Fibroblast of mammary gland (primary cell): ENCODE measurements around the gene RHEB.

Experiments used
- DNase-seq: peaks from one replicate; pipeline ENCODE4 v3.0.0-alpha.2; 2010; ENCODE audit warnings: low read depth
- H3K4me3 ChIP-seq: 2 replicates; pipeline ENCODE4 v1.5.1; 2011; ENCODE audit warnings: low read depth, mild to moderate bottlenecking, low read length, moderate library complexity; ENCODE audit not compliant: control insufficient read depth
- CTCF ChIP-seq: conservative IDR thresholded peaks from 2 replicates; pipeline ENCODE4 v1.5.1; 2011; ENCODE audit warnings: low read depth, low read length, inconsistent platforms; ENCODE audit not compliant: control insufficient read depth, insufficient read depth

RHEB gene

GRCh38 chr7:151549083-151549482, 29.4 kb upstream of the RHEB start:
- TF ChIP-seq CTCF, result no peak
- DNase-seq, result no peak
- H3K4me3 ChIP-seq, result no peak overlapping the region

GRCh38 chr7:151544183-151544582, 24.5 kb upstream of the RHEB start:
- no peak overlapping the region for H3K4me3 ChIP-seq
- no peak for TF ChIP-seq CTCF
- no peak for DNase-seq

DNA sequence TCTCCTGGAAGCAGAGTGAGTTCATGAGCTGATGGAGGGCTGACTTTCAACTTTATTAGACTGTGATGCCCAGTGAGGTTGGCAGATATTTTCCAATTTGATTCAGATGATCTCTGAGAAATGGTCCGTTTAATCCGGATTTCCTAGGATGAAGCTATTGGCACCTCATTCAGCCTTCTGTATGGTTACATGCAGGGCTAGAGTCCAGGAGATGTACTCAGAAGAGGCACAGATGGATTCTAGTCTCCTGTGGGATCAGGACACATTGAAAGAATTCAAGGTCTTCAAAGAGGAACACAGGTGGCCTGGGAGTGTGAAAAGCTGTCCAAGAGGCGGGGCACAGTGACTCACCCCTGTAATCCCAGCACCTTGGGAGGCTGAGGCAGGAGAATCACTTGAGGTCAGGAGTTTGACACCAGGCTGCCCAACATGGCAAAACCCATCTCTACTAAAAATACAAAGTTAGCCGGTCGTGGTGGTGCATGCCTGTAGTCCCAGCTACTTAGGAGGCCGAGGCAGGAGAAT, 23.0 kb upstream of the RHEB start:
- DNase-seq, result no peak
- H3K4me3 ChIP-seq, result no peak overlapping the region
- TF ChIP-seq CTCF, result no peak

DNA sequence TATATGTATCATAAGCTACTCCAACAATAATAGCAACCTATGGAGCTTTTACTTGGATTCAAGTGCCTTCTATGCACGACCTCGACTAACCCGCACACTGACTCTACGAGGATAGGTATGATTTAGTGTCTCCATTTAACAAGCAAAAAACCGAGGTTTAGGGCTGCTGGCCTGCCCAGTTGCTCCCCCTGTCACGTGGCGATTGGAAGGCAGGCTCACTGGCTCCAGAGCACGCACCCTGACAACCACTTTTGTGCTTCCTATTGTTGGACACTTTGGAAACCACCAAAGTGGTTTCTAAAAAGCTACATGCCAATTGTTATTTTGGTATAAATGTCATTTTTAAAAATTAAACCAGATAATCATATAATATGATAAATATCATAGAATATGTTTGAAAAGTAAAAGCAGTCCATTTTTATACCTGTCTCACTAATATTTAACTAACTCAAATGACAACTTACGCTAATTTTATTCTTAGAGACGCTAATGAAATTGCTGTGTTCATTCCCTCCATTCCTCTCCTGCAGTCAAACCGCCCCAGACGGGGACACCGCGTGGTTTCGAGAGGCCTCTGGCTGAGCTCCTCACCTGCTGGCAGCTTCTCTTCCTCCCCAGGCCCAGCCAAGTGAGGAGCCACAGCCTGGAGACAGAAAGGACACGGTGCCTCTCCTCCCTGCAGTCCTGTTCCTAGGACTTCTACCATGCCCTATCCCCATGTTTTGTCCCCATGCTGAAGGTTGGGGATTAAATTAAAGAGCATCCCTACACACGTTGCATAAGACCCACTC, 22.2 kb upstream of the RHEB start:
- H3K4me3 ChIP-seq, result no peak overlapping the region
- DNase-seq, result no peak
- TF ChIP-seq CTCF, result no peak

DNA sequence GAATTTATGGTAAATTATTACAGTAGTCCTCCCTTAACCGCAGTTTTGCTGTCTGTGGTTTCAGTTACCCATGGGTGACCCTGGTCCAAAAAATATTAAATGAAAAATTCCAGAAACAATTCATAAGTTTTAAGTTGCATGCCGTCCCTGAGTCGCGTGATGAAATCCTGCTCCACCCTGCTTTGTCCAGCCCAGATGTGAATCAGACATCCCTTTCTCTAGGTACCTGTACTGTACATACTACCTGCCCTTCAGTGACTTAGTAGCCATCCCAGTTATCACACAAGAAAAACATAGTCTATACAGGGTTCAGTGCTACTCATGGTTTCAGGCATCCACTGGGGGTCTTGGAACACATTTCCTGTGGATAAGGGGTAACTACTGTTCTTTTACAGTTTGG, 20.5 kb upstream of the RHEB start:
- H3K4me3 ChIP-seq, result no peak overlapping the region
- no peak for TF ChIP-seq CTCF
- DNase-seq, result no peak

GRCh38 chr7:151539088-151539671, 19.5 kb upstream of the RHEB start:
- no peak for DNase-seq
- no peak for TF ChIP-seq CTCF
- H3K4me3 ChIP-seq, result no peak overlapping the region
